DND-41 (cell line): ENCODE measurements around the gene FNDC3B.

ENCODE experiments used
- ATAC-seq: fragments of 200-7000 bp; cut with Tn5 transposase; 3 replicates; pipeline ENCODE4 v1.9.1; 2021; ENCODE audit warnings: low read depth; ENCODE audit not compliant: insufficient read depth
- DNase-seq: peaks from one replicate; pipeline ENCODE4 v3.0.0-alpha.2; 2020
- H2AFZ ChIP-seq: 2 replicates; pipeline ENCODE4 v1.6.0; 2012; ENCODE audit warnings: low read depth, low read length
- H3K27ac ChIP-seq: 2 replicates; pipeline ENCODE4 v1.5.1; 2012; ENCODE audit warnings: low read length, inconsistent platforms
- H3K27me3 ChIP-seq: fragments of 200-600 bp; sonication (generic); 2 replicates; pipeline ENCODE4 v1.6.0; 2012; ENCODE audit warnings: low read length, mild to moderate bottlenecking, inconsistent platforms; ENCODE audit not compliant: insufficient read depth, poor library complexity
- H3K36me3 ChIP-seq: 2 replicates; pipeline ENCODE4 v1.5.1; 2012; ENCODE audit warnings: low read length, inconsistent platforms; ENCODE audit not compliant: insufficient read depth
- H3K4me1 ChIP-seq: 2 replicates; pipeline ENCODE4 v1.5.1; 2012; ENCODE audit warnings: mild to moderate bottlenecking, low read length; ENCODE audit not compliant: insufficient read depth
- H3K4me2 ChIP-seq: 2 replicates; pipeline ENCODE4 v1.6.0; 2012; ENCODE audit warnings: mild to moderate bottlenecking, moderate library complexity, low read length, inconsistent platforms; ENCODE audit not compliant: insufficient read depth
- H3K4me3 ChIP-seq, 2 experiments: fragments of 200-600 bp in 1 of 2; shearing (Covaris generic) in 1 of 2; 2 replicates each; pipeline ENCODE4 v1.5.1; 2012 to 2016; ENCODE audit warnings: inconsistent platforms in 2 of 2, low read length in 2 of 2, mild to moderate bottlenecking in 2 of 2, low read depth in 1 of 2, moderate library complexity in 1 of 2
- H3K79me2 ChIP-seq: 2 replicates; pipeline ENCODE4 v1.6.0; 2012; ENCODE audit warnings: low read length, inconsistent platforms; ENCODE audit not compliant: insufficient read depth
- H3K9ac ChIP-seq: 2 replicates; pipeline ENCODE4 v1.6.0; 2012; ENCODE audit warnings: low read depth, mild to moderate bottlenecking, inconsistent platforms, low read length, moderate library complexity
- H3K9me3 ChIP-seq: 2 replicates; pipeline ENCODE4 v1.5.1; 2012; ENCODE audit warnings: low read length, moderate library complexity, mild to moderate bottlenecking, inconsistent platforms; ENCODE audit not compliant: insufficient read depth, severe bottlenecking
- H4K20me1 ChIP-seq: 2 replicates; pipeline ENCODE4 v1.6.0; 2012; ENCODE audit warnings: low read length; ENCODE audit not compliant: insufficient read depth
- EZH2 ChIP-seq: IDR thresholded peaks from 3 replicates; pipeline ENCODE4 v1.6.1; 2012; ENCODE audit warnings: borderline replicate concordance, low read depth, mild to moderate bottlenecking, moderate library complexity, low read length, inconsistent platforms; ENCODE audit not compliant: severe bottlenecking
- TF ChIP-seq, protein P1 (sequence below): IDR thresholded peaks from 2 replicates; pipeline ENCODE4 v1.5.1; 2012; ENCODE audit warnings: borderline replicate concordance, low read length, moderate library complexity, mild to moderate bottlenecking; ENCODE audit not compliant: poor library complexity, severe bottlenecking; ENCODE audit errors: extremely low read depth

The FNDC3B gene

GRCh38 chr3:172151651-172152649, 112.6 kb downstream of the FNDC3B start:
- ATAC-seq (no peak), DNase-seq (no peak)
- no peaks in the 10 kb centered on the region for H3K36me3 ChIP-seq
- H2AFZ ChIP-seq, result no peak overlapping the region
- H3K27ac ChIP-seq, result no peak overlapping the region
- H3K27me3 ChIP-seq, result no peaks in the 10 kb centered on the region
- H3K4me3 ChIP-seq, result no peak overlapping the region
- no peak overlapping the region for H3K9ac ChIP-seq
- TF ChIP-seq EZH2, result no peak
- TF ChIP-seq, protein P1, sequence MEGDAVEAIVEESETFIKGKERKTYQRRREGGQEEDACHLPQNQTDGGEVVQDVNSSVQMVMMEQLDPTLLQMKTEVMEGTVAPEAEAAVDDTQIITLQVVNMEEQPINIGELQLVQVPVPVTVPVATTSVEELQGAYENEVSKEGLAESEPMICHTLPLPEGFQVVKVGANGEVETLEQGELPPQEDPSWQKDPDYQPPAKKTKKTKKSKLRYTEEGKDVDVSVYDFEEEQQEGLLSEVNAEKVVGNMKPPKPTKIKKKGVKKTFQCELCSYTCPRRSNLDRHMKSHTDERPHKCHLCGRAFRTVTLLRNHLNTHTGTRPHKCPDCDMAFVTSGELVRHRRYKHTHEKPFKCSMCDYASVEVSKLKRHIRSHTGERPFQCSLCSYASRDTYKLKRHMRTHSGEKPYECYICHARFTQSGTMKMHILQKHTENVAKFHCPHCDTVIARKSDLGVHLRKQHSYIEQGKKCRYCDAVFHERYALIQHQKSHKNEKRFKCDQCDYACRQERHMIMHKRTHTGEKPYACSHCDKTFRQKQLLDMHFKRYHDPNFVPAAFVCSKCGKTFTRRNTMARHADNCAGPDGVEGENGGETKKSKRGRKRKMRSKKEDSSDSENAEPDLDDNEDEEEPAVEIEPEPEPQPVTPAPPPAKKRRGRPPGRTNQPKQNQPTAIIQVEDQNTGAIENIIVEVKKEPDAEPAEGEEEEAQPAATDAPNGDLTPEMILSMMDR, result no peak
- no peak overlapping the region for H3K4me2 ChIP-seq
- no peaks in the 10 kb centered on the region for H3K4me1 ChIP-seq
- H3K9me3 ChIP-seq, result no peaks in the 10 kb centered on the region
- H4K20me1 ChIP-seq, result 0 out of 2 replicates have a peak, but pooled peaks cover 2% of the 10 kb centered on the region
- H3K79me2 ChIP-seq, result no peaks in the 10 kb centered on the region

DNA sequence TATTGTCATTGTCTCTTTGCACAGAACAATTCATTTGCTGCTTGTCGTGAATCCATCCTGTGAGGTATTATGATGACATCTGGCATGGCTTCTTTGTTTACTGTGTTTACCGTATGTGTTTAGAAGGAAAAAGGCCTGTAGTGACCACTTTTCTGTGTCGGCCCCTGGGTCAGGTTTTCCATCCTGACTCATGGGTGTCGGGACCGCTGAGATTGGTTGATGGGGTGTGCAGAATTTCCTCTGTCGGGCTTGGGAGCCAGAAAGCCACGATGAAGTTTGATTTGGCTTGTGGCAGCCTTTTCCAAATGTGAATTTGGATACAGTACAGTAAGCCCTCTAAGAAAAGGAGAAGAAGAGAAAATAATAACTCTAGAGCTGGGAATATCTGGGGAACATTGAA, 113.5 kb downstream of the FNDC3B start:
- no peak overlapping the region for H2AFZ ChIP-seq
- no peaks in the 10 kb centered on the region for H3K36me3 ChIP-seq
- no peaks in the 10 kb centered on the region for H3K79me2 ChIP-seq
- H4K20me1 ChIP-seq, result 0 out of 2 replicates have a peak, but pooled peaks cover 2% of the 10 kb centered on the region
- no peaks in the 10 kb centered on the region for H3K9me3 ChIP-seq
- H3K4me1 ChIP-seq, result no peaks in the 10 kb centered on the region
- no peak for DNase-seq
- no peaks in the 10 kb centered on the region for H3K27me3 ChIP-seq
- no peak overlapping the region for H3K9ac ChIP-seq
- no peak overlapping the region for H3K4me3 ChIP-seq
- H3K4me2 ChIP-seq, result no peak overlapping the region
- TF ChIP-seq EZH2, result no peak
- TF ChIP-seq, protein P1, result no peak
- no peak for ATAC-seq
- no peak overlapping the region for H3K27ac ChIP-seq

DNA sequence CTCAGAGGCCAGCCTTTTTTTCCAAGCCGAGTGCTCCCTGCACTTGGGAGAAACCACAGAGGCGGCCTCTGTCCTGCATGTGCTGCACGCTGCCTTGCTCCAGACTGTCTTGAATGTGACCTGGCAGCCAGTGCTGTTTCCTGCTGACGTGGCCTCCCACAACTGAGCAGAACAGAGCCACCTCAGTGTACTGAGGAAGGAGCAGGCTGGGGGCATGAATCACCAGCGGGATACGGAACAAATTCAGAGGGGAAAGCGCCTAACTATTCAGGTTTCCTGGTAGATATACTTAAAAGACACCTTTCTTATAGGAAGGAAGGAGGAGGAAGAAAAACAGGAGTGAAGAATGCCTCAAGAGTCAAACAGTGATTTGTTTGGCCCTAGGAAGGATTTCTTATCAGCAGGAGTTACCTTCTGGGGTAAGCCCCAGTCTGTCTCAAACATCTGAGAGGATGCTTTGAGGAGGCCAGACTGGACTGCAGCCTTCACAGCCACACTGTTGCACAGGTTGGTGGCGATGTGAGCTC, 114.0 kb downstream of the FNDC3B start:
- DNase-seq, result peak; percentile 8
- H3K4me3 ChIP-seq, result no peak overlapping the region
- H3K9ac ChIP-seq, result no peak overlapping the region
- H3K36me3 ChIP-seq, result no peaks in the 10 kb centered on the region
- H3K9me3 ChIP-seq, result no peaks in the 10 kb centered on the region
- no peaks in the 10 kb centered on the region for H3K4me1 ChIP-seq
- TF ChIP-seq EZH2, result no peak
- TF ChIP-seq, protein P1, result no peak
- H4K20me1 ChIP-seq, result 0 out of 2 replicates have a peak, but pooled peaks cover 2% of the 10 kb centered on the region
- 0 out of 3 replicates have a peak, but pooled peaks have one; percentile 55 for ATAC-seq
- H3K79me2 ChIP-seq, result no peaks in the 10 kb centered on the region
- no peak overlapping the region for H3K4me2 ChIP-seq
- no peaks in the 10 kb centered on the region for H3K27me3 ChIP-seq
- no peak overlapping the region for H2AFZ ChIP-seq
- H3K27ac ChIP-seq, result no peak overlapping the region
